Hepatic stellate cell (primary cell): ENCODE results near the gene LCN10.
A peak's percentile ranks its signal among the peaks of the same experiment; 100 is the strongest.
"Not testable (repeated sequence)": the region's sequence is repeated elsewhere in the genome, so short reads cannot be mapped to it uniquely, and the experiment has no call there.

Experiments used
- DNase-seq: peaks from one replicate; pipeline ENCODE4 v3.0.0; 2011; ENCODE audit warnings: low spot score

Gene LCN10

GRCh38 chr9:136771907-136772415 is 29.2 kb upstream of the LCN10 start:
- DNase-seq, result no peak

DNA sequence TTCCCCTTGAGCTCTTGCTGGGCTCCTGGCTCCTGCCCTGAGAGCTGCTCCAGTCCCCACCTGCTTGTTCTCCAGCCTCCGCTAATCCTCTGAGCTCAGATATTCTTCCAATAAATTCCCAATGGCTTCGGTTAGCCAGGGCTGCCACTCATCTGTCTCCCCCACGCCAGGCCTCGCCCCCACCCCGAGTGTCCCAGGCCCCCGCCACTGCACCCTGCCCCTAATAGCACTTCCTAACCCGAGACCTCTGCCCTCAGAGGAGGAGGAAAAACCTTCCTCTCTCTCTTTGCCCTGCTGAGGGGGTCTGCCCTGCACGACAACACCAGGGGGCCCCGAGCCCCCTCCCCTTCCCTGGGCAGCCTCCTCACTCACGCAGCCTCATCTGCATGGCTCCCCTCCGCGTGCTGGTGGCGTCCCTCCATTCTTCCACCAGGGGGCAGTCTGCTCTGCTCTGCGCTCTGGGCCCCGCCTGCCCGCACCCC is 27.0 kb upstream of the LCN10 start:
- peak; percentile 52 for DNase-seq

GRCh38 chr9:136766410-136767120 is 23.8 kb upstream of the LCN10 start:
- DNase-seq, result not testable (repeated sequence)

- DNase-seq, result not testable (repeated sequence)
Measured at GRCh38 chr9:136765745-136766409, 23.1 kb upstream of the LCN10 start.

GRCh38 chr9:136765041-136765440 is 22.3 kb upstream of the LCN10 start:
- DNase-seq, result no peak

DNA sequence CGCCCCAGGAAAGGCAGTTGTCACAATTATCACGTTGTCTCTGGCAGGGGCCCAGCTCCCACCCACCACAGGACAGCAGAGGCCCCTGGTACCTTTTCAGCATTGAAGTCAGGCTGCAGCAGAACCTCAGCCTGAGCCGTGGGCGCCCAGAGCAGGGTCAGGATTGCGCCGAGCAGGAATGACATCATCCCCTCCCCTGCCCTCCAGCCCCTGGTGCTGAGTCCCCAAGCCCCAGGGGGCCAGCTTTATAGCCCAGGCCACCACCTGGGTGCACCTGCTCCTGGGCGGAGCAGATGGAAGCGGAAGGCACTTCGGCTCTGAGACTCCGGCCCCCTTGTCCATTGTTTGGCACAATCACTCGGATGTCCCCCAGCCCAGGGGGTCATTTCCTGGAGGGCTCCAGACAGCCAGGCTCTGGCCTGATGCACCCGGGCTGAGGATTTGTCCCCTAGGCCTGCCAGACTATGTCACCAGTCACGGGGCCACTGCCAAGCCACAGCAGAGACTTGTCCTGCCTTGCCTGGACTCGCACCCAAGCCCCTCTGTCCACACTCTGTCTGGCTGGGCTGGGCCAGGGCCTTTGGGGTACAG is 21.7 kb upstream of the LCN10 start, which contains the start of gene LCN15:
TSS of gene LCN15 (minus strand) at position 218 of the 591 bp plus-strand sequence. CDS start at position 188, 30 bp downstream.
- no peak for DNase-seq

GRCh38 chr9:136763649-136764035 is 20.9 kb upstream of the LCN10 start:
- no peak for DNase-seq

DNA sequence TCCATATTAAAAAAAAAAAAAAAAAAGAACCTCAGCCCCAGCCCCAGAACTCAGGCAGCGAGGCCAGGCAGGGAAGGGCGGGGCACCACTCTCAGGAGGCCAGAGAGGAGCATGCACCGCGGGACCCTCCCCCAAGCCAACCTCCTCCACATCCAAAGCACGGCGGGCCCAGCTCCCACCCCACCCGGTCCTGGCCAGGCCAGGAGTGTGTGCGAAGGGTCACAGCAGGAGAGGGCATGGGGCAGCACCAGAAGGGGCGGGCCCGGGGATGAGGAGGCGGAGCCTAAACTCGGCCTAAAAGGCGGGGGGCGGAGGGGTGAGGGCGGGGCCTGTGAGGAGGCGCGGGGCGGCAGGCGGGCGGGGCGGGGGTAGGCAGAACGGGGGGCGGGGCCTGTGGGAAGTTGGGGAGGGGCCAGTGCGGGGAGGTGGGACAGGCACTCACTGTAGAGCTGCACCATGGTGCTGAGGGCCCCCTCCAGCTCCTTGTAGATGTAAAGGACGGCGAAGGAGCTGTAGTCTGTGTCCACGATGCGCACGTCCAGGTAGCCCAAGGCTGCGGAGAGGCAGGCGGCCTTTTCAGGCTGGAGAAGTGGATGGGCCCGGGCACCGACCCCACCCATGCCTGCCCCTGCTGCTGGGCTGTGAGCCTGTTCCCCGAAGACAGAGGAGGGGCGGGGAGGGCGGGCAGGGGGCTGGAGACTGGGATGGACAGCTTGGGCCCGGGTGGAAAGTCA is 20.3 kb upstream of the LCN10 start:
- DNase-seq, result no peak

GRCh38 chr9:136762221-136762691 is 19.5 kb upstream of the LCN10 start:
- DNase-seq, result no peak

GRCh38 chr9:136761545-136761981 is 18.8 kb upstream of the LCN10 start:
- no peak for DNase-seq

- DNase-seq, result peak; percentile 79
Measured at GRCh38 chr9:136760834-136761544, 18.2 kb upstream of the LCN10 start.

- DNase-seq, result no peak
Measured at GRCh38 chr9:136760424-136760823, 17.7 kb upstream of the LCN10 start.

DNA sequence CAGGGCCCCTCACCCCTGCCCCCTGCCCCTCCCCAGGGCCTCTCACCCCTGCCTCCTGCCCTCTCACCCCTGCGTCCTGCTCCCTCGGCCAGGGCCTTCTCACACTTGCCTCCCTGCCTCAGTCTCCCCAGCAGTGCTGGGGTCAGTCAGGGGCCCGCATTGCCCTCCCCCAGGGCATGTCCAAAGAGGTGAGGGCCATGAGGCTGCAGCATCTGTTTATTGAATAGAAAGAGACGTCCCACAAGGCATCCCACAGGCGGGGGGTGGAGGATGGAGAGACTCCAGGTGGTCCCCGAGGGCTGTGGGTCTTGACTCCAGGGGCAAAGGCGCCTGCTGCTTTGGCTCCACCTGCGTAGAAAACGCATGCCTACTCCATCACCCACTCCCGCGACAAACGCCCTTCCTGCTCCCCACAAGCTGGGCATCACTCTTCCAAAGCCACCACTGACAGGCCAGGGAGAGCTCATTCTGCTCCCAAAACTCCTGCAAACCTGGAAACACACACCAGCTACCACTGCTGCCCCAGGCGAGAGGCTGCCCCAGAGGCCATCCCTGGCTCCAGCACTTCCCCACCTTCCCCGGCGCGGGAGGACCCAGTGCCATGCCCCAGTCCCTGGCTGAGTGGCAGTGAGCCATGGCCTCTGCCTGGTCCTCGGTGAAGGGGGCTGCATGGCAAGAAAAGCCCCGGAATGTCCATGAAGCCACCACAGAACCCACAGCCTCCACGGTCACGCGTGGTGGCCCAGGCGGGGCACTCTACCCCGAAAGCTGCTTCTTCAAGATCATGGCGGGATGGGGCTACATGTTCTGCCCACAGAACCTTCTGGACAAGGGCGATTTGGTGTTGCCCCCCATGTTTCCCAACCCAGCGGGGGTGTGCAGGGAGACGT is 16.9 kb upstream of the LCN10 start:
- DNase-seq, result no peak

DNA sequence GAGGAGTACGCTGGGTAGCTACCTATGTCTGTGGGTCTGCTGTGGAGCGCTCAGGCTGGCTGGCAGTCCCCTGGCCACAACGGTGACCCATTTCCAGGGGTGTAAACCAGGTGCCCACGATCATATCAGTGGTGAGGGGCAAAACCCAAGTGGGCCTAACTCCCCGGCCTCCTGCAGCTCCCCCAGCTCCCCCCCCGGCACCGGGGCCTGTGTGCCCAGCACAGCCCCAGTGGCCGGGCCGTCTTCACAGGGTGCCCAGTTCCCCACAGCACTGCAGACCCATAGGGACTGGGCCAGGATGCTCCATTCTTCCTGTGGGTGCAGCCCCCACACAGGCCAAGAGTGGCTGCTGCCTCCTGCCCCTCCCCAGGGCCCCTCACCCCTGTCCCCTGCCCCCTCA is 16.3 kb upstream of the LCN10 start:
- no peak for DNase-seq

GRCh38 chr9:136757751-136758140 is 15.0 kb upstream of the LCN10 start:
- no peak for DNase-seq

DNA sequence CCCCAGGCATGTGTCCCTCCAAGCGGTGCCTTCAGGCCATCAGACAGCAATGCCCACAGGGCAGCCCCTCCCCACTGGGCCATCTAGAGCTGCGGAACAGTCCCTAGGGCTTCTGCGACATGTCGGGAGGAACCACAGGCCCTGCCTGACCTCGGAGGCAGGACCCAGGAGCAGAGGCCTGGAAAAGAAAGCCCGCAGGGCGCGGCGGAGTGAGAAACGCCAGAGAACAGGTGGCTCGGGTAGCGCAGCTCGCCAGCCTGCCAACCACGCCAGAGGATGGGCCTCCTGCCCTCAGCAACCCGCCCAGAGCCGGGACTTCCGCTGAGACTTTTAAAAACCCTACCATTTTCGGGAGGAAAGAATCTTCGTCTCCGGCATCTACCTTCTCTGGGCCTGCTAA is 14.6 kb upstream of the LCN10 start:
- DNase-seq, result no peak

- no peak for DNase-seq
Measured at GRCh38 chr9:136756836-136757235, 14.1 kb upstream of the LCN10 start.

DNA sequence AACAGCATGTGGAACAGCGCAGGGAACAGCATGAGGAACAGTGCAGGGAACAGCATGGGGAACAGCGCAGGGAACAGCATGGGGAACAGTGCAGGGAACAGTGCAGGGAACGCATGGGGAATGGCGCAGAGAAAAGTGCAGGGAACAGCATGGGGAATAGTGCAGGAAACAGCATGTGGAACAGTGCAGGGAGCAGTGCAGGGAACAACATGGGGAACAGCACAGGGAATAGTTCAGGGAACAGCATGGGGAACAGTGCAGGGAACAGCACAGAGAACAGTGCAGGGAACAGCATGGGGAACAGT is 13.3 kb upstream of the LCN10 start:
- DNase-seq, result no peak

GRCh38 chr9:136755302-136756133 is 12.8 kb upstream of the LCN10 start:
- DNase-seq, result not testable (repeated sequence)
